ENCODE results near the gene LEP. TPM values are rescaled to one million over a fixed set of nuclear protein-coding genes. Genes with fewer than 3 reads are reported as not detected.
A peak's percentile ranks its signal among the peaks of the same experiment; 100 is the strongest.

Gene LEP
- total and polyA plus RNA-seq, 9 of the 15 experiments (the other 6 are each of a cell fraction or from before 2014, with no cell fraction given) = not detected

DNA sequence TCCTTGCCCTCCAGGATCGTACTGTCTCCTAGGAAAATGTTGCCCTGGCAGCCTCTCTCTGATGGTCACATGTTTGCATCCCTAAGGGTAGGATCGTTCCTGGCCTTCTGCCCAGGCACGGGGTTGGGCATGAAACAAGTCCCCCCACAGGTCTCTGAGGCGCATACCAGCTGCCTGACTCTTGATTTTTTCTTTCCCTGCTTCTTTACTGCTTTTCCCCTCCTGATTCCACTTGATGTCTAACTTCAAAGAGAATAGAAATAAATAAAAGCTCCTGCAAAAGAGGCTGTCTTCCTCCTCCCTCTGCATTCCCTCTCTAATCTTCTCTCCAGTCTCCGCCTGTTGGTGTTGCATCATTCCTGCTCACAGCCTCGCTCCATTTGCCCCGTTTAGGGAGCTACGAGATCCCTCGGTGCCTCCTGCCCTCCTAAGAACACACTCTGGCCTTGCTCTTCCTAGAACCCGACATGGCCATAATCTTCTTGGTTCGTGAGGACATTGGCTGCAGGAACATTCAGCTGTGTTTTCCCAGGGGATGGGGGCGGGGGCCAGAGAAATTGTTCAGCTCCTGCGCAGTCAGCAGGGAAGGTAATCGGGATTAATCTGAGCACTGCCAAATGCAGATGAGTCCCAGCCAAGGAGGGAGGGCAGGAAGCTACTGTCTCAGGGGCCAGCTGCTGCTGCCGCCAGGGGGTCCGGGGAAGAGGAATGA is 26.0 kb downstream of the LEP start (continued):
- TF ChIP-seq, protein P1, sequence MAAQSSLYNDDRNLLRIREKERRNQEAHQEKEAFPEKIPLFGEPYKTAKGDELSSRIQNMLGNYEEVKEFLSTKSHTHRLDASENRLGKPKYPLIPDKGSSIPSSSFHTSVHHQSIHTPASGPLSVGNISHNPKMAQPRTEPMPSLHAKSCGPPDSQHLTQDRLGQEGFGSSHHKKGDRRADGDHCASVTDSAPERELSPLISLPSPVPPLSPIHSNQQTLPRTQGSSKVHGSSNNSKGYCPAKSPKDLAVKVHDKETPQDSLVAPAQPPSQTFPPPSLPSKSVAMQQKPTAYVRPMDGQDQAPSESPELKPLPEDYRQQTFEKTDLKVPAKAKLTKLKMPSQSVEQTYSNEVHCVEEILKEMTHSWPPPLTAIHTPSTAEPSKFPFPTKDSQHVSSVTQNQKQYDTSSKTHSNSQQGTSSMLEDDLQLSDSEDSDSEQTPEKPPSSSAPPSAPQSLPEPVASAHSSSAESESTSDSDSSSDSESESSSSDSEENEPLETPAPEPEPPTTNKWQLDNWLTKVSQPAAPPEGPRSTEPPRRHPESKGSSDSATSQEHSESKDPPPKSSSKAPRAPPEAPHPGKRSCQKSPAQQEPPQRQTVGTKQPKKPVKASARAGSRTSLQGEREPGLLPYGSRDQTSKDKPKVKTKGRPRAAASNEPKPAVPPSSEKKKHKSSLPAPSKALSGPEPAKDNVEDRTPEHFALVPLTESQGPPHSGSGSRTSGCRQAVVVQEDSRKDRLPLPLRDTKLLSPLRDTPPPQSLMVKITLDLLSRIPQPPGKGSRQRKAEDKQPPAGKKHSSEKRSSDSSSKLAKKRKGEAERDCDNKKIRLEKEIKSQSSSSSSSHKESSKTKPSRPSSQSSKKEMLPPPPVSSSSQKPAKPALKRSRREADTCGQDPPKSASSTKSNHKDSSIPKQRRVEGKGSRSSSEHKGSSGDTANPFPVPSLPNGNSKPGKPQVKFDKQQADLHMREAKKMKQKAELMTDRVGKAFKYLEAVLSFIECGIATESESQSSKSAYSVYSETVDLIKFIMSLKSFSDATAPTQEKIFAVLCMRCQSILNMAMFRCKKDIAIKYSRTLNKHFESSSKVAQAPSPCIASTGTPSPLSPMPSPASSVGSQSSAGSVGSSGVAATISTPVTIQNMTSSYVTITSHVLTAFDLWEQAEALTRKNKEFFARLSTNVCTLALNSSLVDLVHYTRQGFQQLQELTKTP (IDR thresholded peaks at IDR 0.05; ENCODE audit: low read depth in 1 of 2, partially characterized antibody in 2 of 2) = peak in 1 of 2 experiments; percentile 84
- TF ChIP-seq ZNF699 (CRISPR knock-in tag; IDR thresholded peaks at IDR 0.05; ENCODE audit: insufficient replicate concordance) = no peak
- TF ChIP-seq SMARCA4 (IDR thresholded peaks at IDR 0.05) = peak; percentile 80
- TF ChIP-seq, protein P2, sequence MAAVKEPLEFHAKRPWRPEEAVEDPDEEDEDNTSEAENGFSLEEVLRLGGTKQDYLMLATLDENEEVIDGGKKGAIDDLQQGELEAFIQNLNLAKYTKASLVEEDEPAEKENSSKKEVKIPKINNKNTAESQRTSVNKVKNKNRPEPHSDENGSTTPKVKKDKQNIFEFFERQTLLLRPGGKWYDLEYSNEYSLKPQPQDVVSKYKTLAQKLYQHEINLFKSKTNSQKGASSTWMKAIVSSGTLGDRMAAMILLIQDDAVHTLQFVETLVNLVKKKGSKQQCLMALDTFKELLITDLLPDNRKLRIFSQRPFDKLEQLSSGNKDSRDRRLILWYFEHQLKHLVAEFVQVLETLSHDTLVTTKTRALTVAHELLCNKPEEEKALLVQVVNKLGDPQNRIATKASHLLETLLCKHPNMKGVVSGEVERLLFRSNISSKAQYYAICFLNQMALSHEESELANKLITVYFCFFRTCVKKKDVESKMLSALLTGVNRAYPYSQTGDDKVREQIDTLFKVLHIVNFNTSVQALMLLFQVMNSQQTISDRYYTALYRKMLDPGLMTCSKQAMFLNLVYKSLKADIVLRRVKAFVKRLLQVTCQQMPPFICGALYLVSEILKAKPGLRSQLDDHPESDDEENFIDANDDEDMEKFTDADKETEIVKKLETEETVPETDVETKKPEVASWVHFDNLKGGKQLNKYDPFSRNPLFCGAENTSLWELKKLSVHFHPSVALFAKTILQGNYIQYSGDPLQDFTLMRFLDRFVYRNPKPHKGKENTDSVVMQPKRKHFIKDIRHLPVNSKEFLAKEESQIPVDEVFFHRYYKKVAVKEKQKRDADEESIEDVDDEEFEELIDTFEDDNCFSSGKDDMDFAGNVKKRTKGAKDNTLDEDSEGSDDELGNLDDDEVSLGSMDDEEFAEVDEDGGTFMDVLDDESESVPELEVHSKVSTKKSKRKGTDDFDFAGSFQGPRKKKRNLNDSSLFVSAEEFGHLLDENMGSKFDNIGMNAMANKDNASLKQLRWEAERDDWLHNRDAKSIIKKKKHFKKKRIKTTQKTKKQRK (IDR thresholded peaks at IDR 0.05; ENCODE audit: borderline replicate concordance, low read depth, low read length) = no peak
- TF ChIP-seq CEBPB (tag; IDR thresholded peaks at IDR 0.05) = peak; percentile 98
- TF ChIP-seq LCOR (CRISPR knock-in tag; IDR thresholded peaks at IDR 0.05) = peak; percentile 65; the same call in 1 of the 2 replicates
- peak; percentile 63; the same call in 1 of the 2 replicates for TF ChIP-seq ARID1B (IDR thresholded peaks at IDR 0.05)
- peak; percentile 41; the same call in 1 of the 2 replicates for TF ChIP-seq KLF6 (CRISPR knock-in tag; IDR thresholded peaks at IDR 0.05; ENCODE audit: borderline replicate concordance)
- peak; percentile 71; the same call in 1 of the 2 replicates for TF ChIP-seq LEF1 (IDR thresholded peaks at IDR 0.05)
- TF ChIP-seq ZNF830 (CRISPR knock-in tag; IDR thresholded peaks at IDR 0.05) = 0 out of 2 replicates have a peak, but pooled peaks have one; percentile 51
- TF ChIP-seq CTBP1 (IDR thresholded peaks at IDR 0.05; ENCODE audit: borderline replicate concordance) = peak; percentile 83
- TF ChIP-seq, protein P3, sequence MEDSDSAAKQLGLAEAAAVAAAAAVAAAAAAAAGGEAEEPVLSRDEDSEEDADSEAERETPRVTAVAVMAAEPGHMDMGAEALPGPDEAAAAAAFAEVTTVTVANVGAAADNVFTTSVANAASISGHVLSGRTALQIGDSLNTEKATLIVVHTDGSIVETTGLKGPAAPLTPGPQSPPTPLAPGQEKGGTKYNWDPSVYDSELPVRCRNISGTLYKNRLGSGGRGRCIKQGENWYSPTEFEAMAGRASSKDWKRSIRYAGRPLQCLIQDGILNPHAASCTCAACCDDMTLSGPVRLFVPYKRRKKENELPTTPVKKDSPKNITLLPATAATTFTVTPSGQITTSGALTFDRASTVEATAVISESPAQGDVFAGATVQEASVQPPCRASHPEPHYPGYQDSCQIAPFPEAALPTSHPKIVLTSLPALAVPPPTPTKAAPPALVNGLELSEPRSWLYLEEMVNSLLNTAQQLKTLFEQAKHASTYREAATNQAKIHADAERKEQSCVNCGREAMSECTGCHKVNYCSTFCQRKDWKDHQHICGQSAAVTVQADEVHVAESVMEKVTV (CRISPR knock-in tag; IDR thresholded peaks at IDR 0.05) = peak; percentile 52
- TF ChIP-seq ZNF212 (CRISPR knock-in tag; IDR thresholded peaks at IDR 0.05) = 0 out of 2 replicates have a peak, but pooled peaks have one; percentile 72
- no peak for TF ChIP-seq PHF21A (IDR thresholded peaks at IDR 0.05; ENCODE audit: borderline replicate concordance, low read depth)
- TF ChIP-seq ZNF584 (CRISPR knock-in tag; IDR thresholded peaks at IDR 0.05; ENCODE audit: low read depth) = peak; percentile 49; the same call in 1 of the 2 replicates
- TF ChIP-seq, protein P4, sequence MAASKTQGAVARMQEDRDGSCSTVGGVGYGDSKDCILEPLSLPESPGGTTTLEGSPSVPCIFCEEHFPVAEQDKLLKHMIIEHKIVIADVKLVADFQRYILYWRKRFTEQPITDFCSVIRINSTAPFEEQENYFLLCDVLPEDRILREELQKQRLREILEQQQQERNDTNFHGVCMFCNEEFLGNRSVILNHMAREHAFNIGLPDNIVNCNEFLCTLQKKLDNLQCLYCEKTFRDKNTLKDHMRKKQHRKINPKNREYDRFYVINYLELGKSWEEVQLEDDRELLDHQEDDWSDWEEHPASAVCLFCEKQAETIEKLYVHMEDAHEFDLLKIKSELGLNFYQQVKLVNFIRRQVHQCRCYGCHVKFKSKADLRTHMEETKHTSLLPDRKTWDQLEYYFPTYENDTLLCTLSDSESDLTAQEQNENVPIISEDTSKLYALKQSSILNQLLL (CRISPR knock-in tag; IDR thresholded peaks at IDR 0.05; ENCODE audit: borderline replicate concordance) = no peak
